Umbilical cord (tissue), 2 donors: Measurements from ENCODE around the gene SMIM23. TPM values are rescaled to one million over a fixed set of nuclear protein-coding genes. Genes with fewer than 3 reads are reported as not detected.

Source experiments
- DNase-seq: peaks from one replicate; pipeline ENCODE4 v3.0.0-alpha.2; 2015; ENCODE audit warnings: low spot score
- total RNA-seq: library from RNA; depleted of rRNA; stranded (reverse); fragments of >200 nt; gene quantifications from one replicate; pipeline ENCODE4 v1.2.3, GENCODE V29; 2014; ENCODE audit warnings: low replicate concordance; ENCODE audit not compliant: insufficient read depth

Gene SMIM23
- 5.5 TPM for total RNA-seq

DNA sequence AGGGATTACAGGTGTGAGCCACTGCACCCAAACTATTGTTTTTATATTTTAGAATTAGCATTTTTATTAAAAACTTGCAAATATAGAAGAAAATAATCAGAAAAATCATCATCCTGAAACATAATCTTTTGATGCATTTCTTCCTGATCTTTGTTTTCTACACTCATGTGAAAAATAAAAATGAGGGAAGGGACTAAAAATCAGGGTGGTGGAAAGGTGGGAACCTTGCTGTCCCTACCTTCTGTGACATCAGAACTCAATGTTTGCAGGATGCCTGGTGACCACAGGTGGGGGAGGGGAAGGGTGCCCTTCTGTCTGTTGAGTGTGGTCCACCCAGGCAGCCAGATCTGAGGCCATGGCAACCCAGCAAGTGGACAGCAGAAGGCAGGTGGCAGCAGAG is at the start of gene SMIM23:
Gene SMIM23 (plus strand): TSS at position 301 of the 400 bp plus-strand sequence. CDS start 55 bp downstream, at position 356.
- no peak for DNase-seq

DNA sequence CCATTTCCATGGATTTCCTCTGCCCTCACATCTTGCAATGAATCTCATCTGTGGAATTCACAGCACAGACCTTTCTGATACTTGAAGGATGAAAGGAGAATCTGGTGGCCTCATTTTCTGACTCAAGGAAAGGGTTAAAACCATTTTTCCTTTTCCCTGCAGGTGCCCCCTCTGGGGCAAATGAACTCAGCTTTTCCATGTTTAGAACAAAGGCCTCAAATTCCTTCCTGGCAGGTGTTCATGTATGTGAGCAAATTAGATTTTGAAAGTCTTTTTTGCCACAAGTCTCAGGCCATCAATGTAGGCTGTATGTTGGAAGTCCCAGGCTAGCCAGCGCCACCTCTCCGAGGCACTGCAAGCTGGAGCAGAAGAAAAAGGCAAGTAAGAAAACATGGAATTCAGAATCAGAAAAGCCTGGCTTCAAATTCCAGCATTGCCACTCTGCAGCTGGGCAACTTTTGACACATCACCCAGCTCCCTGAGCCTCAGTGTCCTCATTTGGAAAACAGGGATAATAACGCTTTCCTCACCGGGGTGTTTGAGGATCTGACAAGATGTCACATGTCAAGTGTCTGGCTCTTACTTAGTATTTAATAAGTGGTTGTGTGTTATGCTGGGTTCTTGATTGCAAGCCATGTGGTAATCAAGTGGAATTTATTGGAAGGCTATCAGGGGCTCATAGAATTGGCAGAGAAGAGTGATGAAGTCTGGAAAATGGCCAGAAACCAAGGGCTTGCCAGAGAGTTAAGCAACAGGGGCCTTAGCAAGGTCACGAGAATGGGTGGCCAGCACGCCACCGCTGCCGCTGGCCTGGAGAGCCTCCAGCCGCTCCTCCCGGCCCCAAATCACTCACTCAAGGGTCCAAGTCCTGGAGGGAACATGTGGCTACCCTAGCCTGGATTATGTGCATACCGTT is 48.4 kb upstream of the SMIM23 start:
- DNase-seq: no peak

DNA sequence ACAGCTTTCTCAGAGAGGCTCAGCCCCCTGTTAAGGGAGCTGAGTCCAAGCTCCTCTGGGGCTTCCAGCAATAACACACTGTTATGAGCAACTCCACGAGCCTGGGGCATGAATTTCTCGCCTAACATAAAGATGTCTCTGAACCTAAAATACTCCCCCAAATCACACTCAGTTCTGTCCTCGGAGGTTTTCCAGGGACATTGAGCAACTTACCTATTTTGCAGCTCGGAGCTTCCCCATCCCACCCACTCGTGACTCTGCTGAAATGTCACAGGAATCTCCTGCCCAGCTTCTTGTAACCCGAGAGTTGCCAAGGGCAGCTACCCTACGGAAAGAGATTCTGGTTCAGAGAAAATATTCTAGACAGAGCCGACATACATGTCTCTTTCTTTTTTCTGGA is 47.1 kb upstream of the SMIM23 start:
- no peak for DNase-seq

DNA sequence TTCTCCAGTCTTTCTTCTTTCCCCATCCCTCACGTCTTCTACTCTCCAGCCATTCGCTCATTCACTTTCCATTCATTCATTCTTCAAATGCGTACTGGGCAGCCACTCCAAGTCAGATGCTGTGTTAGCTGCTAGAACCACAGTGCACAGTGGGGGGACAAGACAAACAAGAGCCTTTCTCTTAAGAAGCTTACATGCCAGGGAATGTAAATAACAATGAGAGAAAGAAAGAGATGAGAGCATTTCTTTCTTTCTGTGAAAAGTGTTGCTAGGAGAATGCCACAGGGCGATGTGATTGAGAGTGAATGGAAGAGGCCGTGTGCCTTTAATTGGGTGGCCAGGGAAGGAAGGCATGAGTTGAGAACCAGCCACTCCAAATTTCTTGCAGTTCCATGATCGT is 46.3 kb upstream of the SMIM23 start:
- DNase-seq: no peak

DNA sequence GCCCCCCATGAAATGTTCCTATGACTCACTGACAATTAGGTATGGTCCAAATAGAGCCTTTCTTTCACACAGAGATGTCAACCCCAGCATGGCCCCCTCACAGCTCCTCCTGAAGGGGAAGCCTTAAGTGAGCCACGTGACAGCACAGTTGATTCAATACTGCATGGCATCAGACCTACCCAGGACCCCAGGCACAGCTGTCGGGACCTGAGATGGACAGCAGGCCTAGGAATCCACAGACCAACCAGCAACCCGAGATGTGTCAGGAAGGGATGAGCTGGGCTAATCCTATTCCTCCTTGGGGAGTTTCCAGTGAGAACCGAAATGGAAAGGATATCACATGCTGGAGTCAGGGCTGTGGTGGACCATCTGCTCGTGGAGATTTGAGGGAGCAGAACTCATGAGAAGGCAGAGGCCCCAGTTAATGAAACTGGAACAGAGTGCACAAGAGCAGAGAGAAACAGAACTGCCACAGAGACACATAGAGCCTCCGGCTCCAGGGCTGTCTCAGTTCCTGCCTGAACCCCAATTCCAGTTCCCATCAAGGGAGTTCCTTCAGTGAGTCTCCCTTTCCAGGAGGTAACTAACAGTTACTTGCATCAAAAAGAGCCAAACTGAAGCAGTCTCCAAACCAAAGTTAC is 42.1 kb upstream of the SMIM23 start:
- DNase-seq: no peak

DNA sequence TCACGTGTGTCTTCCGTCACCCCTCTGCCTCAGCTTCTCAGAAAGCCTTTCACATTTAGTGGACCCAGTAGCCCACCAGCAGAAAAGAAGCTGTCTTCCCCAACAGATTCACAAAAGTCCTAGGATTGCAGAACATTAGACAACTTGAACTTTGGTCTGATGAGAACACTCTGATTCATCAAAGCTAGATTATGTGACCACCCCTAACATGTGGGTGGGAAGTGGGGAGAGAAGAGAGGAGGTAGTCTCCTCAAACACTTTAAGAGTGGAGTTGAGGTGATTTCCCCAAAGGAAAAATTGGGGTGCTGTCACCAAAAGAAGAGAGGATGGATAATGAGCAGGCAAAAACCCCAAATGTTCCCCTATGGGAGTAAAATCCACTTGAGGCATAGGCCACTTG is 41.4 kb upstream of the SMIM23 start:
- DNase-seq: no peak

DNA sequence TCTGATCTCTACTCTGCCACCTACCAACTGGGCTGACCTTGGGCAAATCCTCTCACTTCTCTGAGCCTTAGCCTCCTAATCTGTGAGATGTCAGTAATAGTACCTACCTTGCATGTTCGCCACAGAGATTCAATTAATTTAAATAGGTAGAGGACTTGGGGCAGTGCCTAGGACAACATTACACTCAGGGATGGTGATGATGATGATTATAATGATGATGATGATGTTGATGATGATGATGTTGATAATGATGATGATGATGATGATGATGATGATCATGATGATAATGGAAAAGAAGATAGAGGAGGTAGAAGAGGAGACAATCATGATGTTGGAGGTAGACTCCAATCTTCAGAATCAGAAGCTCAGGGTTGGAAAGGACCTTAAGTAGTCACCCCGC is 40.7 kb upstream of the SMIM23 start:
- no peak for DNase-seq

DNA sequence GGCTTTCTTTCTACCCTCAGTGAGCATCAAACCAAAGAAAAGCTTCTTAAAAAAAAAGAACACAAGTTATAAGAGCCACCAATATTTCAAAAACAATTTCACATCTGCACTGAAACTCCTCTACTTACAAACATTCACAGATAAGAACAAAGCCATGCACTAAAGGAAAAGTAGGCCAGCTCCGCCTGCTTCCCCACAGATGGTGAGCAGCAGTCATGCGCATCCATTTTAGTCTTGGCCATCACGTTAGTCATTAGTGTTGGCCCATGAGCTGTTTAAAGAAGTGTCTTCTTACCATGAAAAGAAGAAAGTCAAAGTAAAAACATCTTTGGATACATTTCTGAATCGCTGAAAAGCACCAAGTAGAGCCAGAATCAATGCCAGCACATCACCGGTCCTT is 40.0 kb upstream of the SMIM23 start:
- peak; percentile 63 for DNase-seq

DNA sequence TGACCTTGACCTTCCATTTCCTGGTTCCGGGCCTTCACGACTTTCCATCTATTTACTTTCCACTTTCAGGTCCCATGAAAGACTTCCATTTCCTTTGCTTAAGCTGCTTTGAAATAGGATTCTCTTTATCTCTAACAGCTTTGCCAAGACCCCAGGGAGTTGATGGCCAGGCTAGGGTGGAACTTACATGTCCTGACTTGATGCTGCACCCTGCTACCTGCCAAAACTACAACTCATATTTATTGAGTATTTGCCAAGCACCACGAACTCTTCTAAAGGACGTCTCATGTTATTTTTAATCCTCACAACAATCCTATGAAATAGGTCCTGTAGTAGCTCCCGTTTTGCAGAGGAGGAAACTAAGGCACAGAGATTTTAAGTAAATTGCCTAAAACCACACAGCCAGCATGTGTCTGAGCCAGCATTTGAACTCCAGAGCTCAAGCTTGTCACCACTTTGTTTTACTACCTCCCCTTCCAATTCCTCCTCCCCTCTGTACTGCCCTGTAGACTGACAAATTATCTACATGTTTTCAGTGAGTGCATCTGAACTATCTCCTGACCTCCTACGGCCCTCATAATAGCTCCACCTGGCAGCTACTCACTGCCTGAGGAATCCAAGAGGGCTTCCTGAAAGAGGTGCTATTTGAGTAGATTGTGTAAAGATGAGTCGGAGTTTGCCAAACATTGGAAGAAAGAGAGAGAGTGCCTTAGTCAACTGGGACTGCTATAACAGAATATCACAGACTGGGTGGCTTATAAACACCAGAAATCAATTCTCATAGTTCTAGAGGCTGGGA is 38.4 kb upstream of the SMIM23 start:
- no peak for DNase-seq

DNA sequence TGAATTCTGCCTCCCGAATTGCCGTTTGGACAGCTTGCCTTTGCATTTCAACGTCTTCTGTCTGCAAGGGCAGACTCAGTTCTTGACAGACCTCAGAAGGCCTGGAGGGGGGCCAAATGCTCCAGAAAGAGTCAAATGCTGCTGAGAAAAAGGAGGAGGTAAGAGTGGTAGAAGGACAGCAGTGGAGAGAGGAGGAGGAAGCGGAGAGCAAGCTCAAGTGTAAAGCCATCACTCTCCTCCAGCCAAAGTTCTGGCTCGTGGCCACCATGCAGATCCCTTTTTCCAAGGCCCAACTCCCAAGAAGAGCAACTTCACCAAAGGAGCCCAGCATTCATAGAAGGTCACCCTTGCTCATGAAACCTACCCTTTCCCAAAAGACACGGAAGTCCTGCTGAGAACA is 36.9 kb upstream of the SMIM23 start:
- no peak for DNase-seq

DNA sequence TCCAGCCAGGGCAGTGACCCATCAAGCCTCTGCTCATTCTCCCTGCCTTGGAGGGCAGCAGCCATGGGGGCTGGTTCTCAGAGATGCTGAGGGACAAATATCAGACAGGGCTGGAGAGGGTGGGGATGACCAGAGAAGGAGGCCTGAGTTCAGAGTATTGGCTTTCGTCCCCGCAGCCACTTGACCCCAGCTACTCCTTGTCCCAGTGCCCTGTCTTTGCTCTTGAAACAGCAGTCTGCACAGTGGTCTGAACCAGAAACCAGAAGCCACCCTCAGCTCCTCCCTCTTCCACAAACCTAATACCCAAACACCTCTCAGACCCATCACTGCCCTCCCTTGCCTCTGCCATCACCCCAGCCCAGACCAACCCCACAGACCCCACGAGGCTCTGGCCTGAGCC is 36.3 kb upstream of the SMIM23 start:
- DNase-seq: no peak

DNA sequence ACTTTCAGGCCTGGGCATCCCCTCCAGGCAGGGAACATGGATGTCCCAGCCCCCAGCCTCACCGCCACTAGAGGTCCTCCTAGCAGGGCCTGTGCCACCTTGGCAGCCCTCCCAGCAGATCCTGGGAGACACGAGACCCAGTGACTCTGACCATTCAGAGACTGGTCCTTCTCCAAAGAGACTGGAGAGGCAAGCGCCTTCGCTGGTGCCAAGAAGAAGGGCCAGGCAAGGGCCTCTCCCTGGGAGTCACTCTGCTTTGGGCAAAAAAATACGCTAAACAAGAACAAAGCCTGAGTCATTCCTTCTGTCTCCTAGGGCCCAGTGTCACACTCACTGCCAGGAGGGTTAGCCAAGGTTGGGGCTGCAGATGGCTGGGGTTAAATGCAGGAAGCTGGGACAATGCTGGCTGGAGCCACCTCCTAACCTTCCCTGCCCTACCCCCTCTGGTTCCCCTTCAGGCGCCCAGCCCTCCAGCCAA is 35.3 kb upstream of the SMIM23 start:
- no peak for DNase-seq

DNA sequence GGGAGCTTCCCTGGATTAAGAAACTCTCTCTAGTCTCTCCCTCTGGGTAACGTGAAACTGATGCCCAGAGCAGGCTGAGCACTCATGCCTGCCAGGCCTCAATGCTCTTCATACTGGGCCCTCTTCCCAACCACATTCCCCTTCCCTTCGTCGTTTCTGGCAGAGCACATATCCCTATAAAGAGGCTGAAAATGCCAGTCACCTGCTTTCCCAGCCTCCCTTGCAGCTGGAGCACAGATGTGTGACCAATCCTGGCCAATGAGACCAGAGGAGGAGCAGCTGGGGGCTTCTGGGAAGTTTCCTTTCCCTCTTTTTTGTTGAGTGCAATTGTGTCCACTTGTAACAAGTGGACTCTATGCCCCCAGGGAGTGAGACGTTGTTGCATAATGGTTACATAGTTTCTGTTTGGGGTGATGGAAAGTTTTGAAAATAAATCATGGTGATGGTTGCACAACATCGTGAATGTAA is 30.2 kb upstream of the SMIM23 start:
- no peak for DNase-seq

DNA sequence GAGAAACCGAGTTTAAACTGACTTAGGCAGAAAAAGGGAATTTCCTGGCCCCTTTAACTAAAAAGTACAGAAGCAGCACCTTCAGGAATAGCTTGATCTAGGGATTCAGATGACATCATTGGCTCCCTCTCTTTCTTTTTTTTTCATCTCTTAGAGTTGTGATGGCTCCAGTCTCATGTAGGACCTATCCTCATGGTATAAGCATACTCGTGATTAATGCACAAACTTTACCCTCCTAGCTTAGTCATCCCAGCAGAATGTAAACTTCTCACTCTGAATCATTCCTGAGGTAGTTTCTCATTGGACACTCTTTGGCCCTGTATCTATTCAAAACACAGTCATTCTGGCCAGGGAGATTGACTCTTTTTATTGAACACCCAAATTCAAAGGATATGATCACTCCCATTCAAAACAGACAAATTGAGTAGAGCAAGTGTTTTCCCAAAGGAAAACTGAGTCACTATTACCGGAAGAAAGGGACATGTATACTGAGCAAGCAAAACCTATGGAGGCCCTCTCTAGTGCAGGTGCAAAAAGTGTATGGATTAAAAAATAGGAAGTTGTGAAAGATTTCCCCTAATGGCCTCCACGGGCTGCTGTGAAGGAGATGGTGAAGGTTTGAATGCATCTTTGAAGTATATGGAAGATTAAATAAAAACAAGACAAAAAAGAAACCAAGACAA is 27.6 kb upstream of the SMIM23 start:
- DNase-seq: no peak

DNA sequence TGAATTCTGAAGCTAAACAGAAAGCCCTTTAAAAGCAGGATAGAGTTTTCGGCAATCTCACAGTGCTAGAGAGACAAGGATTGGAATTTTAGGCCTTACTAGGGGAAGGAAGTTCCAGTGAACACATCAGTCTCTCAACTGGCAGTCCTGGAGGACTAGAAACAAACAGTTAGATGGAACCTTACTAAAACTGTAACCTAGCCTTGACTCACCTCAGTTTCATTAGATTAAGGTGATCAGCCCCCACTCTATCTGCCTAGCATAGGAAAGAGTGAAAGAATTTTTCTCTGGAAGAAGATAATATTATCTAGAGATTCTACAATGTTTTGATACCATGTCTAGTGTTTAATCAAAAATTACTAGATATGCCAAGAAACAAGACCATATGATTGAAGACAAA is 25.8 kb upstream of the SMIM23 start:
- no peak for DNase-seq

DNA sequence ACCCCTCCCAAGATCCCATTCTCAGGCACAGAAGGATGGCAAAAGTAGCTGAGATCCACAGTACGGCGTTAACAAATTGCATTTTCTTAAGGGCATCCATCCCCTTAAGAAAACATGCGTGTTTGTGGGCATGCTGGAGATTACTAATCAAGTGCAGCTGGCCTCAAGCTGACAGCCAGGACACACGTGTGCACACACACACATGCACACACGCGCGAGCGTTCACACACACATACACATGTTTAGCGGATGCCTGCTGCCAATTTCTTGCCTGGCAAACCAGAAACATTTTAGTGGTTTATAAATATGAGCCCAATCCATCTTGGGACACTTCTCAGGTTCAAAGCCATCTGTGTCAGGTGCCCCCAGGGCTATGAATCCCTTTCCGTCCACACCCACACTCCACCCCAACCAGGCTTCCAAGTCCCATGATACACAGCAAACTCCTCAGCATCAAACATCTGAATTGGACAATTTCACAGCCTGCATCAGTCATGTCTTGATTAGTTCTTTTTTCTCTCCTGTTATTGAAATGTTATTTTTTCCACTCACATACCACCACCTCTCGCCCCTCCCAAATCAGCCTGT is 23.5 kb upstream of the SMIM23 start:
- DNase-seq: no peak

DNA sequence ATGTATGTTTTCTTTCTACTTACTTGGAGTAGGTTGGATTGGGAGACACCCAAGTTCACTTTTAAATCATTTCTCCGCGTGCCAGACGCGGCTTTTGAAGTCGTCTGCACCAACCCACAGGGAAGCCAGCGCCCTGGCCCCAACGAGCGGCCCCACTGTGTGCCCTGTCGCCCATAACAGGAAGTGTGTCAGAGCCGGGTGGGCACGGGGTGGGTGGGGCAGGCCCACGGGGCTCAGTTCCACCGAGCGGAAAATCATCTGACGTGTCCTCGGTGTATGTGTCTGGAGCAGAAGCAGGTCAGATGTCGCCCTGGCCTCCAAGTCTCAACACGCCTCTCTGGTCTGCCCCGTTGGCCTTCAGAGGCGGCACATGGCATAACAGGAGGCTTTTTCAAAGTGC is 22.7 kb upstream of the SMIM23 start:
- DNase-seq: peak; percentile 7

DNA sequence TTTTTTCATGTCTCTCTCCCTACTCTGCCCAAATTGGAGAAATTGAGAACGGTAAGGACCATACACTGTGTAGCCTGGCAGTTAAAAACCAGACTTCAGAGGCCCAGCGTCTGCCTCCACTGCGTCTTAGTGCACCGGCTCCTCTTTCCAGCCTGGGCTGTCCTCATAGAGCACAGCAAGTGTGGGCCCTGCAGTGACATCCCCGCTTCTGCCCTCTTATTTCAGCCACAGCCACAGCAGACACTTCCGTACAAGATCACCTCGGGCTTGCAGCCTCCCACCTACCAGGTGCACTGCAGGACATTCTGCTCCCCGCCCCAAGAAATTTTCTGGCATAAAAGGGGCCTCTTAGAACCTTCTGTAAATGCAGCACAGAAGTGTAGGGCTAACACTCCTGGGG is 21.4 kb upstream of the SMIM23 start:
- no peak for DNase-seq

DNA sequence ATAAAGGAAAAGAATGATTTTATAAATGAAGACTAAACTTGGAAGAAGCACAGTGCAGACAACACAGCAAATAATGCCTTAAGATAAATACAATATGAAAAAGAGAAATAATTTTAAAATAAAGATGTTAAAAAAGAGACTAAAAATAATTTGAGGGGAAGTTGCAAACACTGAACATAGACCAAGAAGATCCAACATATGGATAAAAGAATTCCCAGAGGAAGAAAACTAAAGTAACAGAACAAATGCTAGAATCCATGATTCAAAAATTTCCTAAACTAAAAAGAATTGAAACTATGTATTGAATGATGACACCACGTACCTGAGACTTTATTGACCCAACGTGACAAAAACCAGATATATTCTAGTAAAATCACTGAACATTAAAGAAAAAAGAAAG is 18.7 kb upstream of the SMIM23 start:
- no peak for DNase-seq

DNA sequence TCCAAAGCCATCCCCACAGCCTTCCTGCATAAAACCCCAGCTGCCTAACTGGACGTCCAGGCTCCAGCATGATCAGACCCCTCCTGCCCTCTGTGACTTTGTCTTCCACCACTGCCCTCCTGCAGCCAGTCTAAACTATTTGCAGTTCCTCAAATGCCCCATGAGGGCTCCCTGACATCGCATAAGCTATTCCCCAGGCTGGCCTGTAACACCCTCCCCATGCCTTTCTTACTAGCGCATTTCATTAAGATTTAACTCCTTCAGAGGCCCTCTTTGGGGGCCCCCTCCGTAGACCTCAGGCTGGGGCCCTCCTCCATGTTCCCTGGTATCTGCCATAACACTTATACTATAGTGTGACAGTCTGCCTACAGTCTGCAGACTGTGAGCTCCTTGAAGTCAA is 15.5 kb upstream of the SMIM23 start:
- DNase-seq: no peak

DNA sequence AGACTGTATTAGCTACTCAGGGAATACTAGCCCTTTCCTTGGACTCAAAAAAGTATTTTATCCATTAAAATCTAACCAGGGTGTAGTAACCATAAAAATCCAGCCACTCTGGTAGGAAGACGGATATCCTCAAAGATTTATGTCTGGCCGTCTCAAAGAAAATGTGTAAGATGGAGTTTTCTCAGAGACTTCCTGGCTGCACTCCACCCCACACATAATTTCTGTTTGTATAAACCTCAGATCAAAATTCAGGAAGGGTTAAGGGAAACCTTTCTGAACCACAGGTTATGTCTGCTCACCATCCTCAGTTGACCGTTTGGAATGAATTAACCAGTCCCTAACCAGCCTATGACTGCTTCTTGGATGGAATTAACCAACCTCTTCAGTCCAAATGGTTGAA is 13.8 kb upstream of the SMIM23 start:
- DNase-seq: no peak
